MM.1S (cell line): ENCODE measurements around the gene C16orf92.

Source experiments
- DNase-seq: peaks from one replicate; pipeline ENCODE4 v3.0.0-alpha.2; 2015
- H2AFZ ChIP-seq: fragments of 300-600 bp; sonication (generic); 2 replicates; pipeline ENCODE4 v1.6.0; 2016; ENCODE audit warnings: antibody characterized with exemption, low read length
- H3F3A ChIP-seq: fragments of 300-600 bp; sonication (generic); 2 replicates; pipeline ENCODE4 v1.6.1; 2016; ENCODE audit warnings: mild to moderate bottlenecking, antibody characterized with exemption, low read length, moderate library complexity, mixed read lengths; ENCODE audit not compliant: insufficient read depth
- H3K27ac ChIP-seq: fragments of 300-600 bp; sonication (generic); 2 replicates; pipeline ENCODE4 v1.5.1; 2016; ENCODE audit warnings: mild to moderate bottlenecking, low read length
- H3K27me3 ChIP-seq: fragments of 300-600 bp; sonication (generic); replicated peaks from 2 replicates; pipeline ENCODE4 v1.6.0; 2016; ENCODE audit warnings: low read length; ENCODE audit not compliant: insufficient read depth
- H3K36me3 ChIP-seq: fragments of 300-600 bp; sonication (generic); replicated peaks from 2 replicates; pipeline ENCODE4 v1.6.1; 2016; ENCODE audit warnings: mild to moderate bottlenecking, low read length, mixed read lengths; ENCODE audit not compliant: insufficient read depth
- H3K4me1 ChIP-seq: fragments of 300-600 bp; sonication (generic); 2 replicates; pipeline ENCODE4 v1.6.1; 2016; ENCODE audit warnings: low read length, mixed read lengths
- H3K4me2 ChIP-seq: fragments of 300-600 bp; sonication (generic); 2 replicates; pipeline ENCODE4 v1.6.0; 2016; ENCODE audit warnings: low read depth, low read length
- H3K4me3 ChIP-seq: fragments of 300-600 bp; sonication (generic); 2 replicates; pipeline ENCODE4 v1.5.1; 2016; ENCODE audit warnings: low read length, mixed read lengths
- H3K79me2 ChIP-seq: fragments of 300-600 bp; sonication (generic); 2 replicates; pipeline ENCODE4 v1.6.1; 2016; ENCODE audit warnings: mixed run types, low read length, mixed read lengths
- H3K9ac ChIP-seq: fragments of 300-600 bp; sonication (generic); 2 replicates; pipeline ENCODE4 v1.6.1; 2016; ENCODE audit warnings: low read length, mixed read lengths
- H3K9me2 ChIP-seq: fragments of 300-600 bp; sonication (generic); replicated peaks from 2 replicates; pipeline ENCODE4 v1.6.1; 2016; ENCODE audit warnings: mild to moderate bottlenecking, low read length, mixed read lengths; ENCODE audit not compliant: insufficient read depth
- H3K9me3 ChIP-seq: fragments of 300-600 bp; sonication (generic); replicated peaks from 2 replicates; pipeline ENCODE4 v1.6.1; 2016; ENCODE audit warnings: mild to moderate bottlenecking, low read length, mixed read lengths; ENCODE audit not compliant: insufficient read depth
- H4K20me1 ChIP-seq: fragments of 300-600 bp; sonication (generic); 2 replicates; pipeline ENCODE4 v1.6.1; 2016; ENCODE audit warnings: mild to moderate bottlenecking, low read length, moderate library complexity, mixed read lengths; ENCODE audit not compliant: insufficient read depth
- CTCF ChIP-seq: fragments of 300-600 bp; sonication (generic); IDR thresholded peaks from 2 replicates; pipeline ENCODE4 v1.5.1; 2016; ENCODE audit warnings: antibody characterized with exemption, low read length, mixed read lengths
- EZH2 ChIP-seq: fragments of 300-600 bp; sonication (generic); optimal IDR thresholded peaks from 2 replicates; pipeline ENCODE3; 2017; ENCODE audit warnings: low read depth, mild to moderate bottlenecking, antibody characterized with exemption, low read length, mixed read lengths
- EZH2phosphoT487 ChIP-seq: fragments of 300-600 bp; sonication (generic); IDR thresholded peaks from 2 replicates; pipeline ENCODE4 v1.6.1; 2018; ENCODE audit warnings: antibody characterized with exemption, low read length

The C16orf92 gene

GRCh38 chr16:29978081-29978480, 44.9 kb upstream of the C16orf92 start:
- no peaks in the 10 kb centered on the region for H3F3A ChIP-seq
- no peaks in the 10 kb centered on the region for H3K9me3 ChIP-seq
- H3K79me2 ChIP-seq, result peaks cover 45% of the 10 kb centered on the region
- no peaks in the 10 kb centered on the region for H3K27me3 ChIP-seq
- H3K4me1 ChIP-seq, result peaks cover 17% of the 10 kb centered on the region
- peaks cover 2% of the 10 kb centered on the region; the same call in 1 of the 2 replicates for H3K36me3 ChIP-seq
- no peak overlapping the region for H3K27ac ChIP-seq
- no peaks in the 10 kb centered on the region for H4K20me1 ChIP-seq
- DNase-seq, result no peak
- no peak overlapping the region for H2AFZ ChIP-seq
- no peak for TF ChIP-seq EZH2phosphoT487
- TF ChIP-seq CTCF, result no peak
- TF ChIP-seq EZH2, result no peak
- no peak overlapping the region for H3K4me3 ChIP-seq
- no peak overlapping the region for H3K9ac ChIP-seq
- no peaks in the 10 kb centered on the region for H3K9me2 ChIP-seq
- H3K4me2 ChIP-seq, result no peak overlapping the region

DNA sequence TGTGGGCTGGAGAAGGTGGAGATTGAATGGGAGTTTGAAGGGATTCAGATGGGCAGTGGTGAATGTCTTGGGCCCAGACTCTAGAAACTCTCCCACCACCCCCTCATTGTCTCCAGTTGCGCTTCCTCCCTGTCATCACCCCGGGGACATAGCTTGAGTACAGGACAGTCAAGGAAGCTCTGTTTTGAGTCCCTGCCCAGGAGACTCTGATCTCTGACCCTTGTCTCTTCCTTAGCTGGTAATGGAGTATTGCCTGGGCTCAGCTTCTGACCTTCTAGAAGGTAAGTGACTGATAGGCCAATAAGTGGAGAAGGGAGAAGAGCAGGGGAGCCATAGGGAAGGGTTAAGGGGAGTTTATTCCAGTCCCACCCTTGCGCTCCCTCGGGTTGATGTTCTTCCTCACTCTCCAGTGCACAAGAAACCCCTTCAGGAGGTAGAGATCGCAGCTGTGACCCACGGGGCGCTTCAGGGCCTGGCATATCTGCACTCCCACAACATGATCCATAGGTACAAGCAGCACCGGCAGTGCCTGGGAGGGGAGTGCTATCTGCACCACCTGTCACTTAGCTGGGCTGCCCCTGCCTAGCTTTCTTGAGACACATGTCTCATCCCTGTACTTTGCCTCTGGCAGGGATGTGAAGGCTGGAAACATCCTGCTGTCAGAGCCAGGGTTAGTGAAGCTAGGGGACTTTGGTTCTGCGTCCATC, 44.3 kb upstream of the C16orf92 start:
- H3K27me3 ChIP-seq, result no peaks in the 10 kb centered on the region
- peaks cover 6% of the 10 kb centered on the region; the same call in 1 of the 2 replicates for H3K36me3 ChIP-seq

DNA sequence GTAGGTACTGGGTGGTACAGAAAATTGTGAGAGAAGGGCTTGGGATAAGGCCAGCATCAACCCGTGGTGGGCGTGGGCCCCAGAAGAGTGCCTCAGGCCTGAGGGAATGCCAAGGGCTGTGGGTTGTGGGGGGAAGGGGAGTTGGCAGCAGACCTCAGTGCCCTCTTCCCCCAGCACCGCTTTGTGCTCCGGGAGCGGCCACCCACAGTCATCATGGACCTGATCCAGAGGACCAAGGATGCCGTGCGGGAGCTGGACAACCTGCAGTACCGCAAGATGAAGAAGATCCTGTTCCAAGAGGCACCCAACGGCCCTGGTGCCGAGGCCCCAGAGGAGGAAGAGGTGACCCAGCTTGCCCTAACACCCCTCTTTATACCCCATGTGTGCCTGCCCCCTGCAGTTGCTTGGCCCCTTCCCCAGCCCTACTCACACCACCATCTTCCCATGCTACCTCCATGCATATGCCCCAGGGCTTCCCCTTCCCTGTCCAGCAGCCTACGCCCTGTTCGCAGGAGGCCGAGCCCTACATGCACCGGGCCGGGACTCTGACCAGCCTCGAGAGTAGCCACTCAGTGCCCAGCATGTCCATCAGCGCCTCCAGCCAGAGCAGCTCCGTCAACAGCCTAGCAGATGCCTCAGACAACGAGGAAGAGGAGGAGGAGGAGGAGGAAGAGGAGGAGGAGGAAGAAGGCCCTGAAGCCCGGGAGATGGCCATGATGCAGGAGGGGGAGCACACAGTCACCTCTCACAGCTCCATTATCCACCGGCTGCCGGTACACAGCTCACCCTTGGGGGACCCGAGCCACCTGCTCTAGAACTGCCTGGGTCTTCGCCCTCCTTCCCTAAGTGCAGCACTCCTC, 40.2 kb upstream of the C16orf92 start:
- TF ChIP-seq EZH2phosphoT487, result no peak
- TF ChIP-seq CTCF, result no peak
- no peak for TF ChIP-seq EZH2
- H3K27me3 ChIP-seq, result no peaks in the 10 kb centered on the region
- H3K79me2 ChIP-seq, result peaks cover 4% of the 10 kb centered on the region; the same call in 1 of the 2 replicates
- H3K4me1 ChIP-seq, result no peaks in the 10 kb centered on the region
- no peaks in the 10 kb centered on the region for H3F3A ChIP-seq
- H3K9me3 ChIP-seq, result no peaks in the 10 kb centered on the region
- H4K20me1 ChIP-seq, result no peaks in the 10 kb centered on the region
- H3K4me2 ChIP-seq, result no peak overlapping the region
- H3K9me2 ChIP-seq, result no peaks in the 10 kb centered on the region
- no peak overlapping the region for H3K27ac ChIP-seq
- no peak for DNase-seq
- H3K36me3 ChIP-seq, result peaks cover 10% of the 10 kb centered on the region; the same call in 1 of the 2 replicates
- no peak overlapping the region for H3K9ac ChIP-seq
- no peak overlapping the region for H2AFZ ChIP-seq
- no peak overlapping the region for H3K4me3 ChIP-seq

More for the DNA sequence above, 44.3 kb upstream of the C16orf92 start:
- TF ChIP-seq EZH2phosphoT487 (no peak), EZH2 (no peak)
- no peak for DNase-seq
- Histone ChIP-seq H2AFZ (no peak overlapping the region), H3K9me2 (no peaks in the 10 kb centered on the region), H3K4me3 (no peak overlapping the region), H3K4me2 (no peak overlapping the region), H3F3A (no peaks in the 10 kb centered on the region), H3K79me2 (peaks cover 45% of the 10 kb centered on the region), H3K9ac (no peak overlapping the region), H4K20me1 (no peaks in the 10 kb centered on the region), H3K9me3 (no peaks in the 10 kb centered on the region), H3K4me1 (peaks cover 14% of the 10 kb centered on the region), H3K27ac (no peak overlapping the region)
